Measurements from ENCODE around the gene THAP7.
"Not testable (repeated sequence)": the region's sequence is repeated elsewhere in the genome, so short reads cannot be mapped to it uniquely, and the experiment has no call there.

THAP7 gene

DNA sequence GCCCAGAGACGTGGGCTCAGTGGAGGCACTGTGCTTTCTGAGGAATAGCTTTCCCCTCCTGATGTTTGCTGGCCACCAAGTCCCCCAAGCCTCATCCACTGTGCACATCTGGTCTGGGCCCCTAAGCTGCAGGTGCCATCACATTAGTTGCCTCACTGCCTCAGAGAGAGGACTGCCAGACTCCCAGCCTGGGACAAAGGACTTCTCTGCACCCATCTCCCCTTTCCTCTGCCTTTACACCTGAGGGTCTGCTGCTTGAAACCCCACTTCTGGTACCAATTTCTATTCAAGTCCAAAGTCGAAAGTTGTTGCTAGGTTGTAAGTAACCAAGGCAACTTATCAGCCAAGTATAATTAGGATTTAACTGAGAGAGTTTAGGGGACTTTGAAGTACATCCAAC lies 23.5 kb downstream of the THAP7 start:
- DNase-seq (ENCODE audit: low spot score), result no peak

GRCh38 chr22:20977516-20978170 lies 24.3 kb downstream of the THAP7 start:
- DNase-seq (ENCODE audit: low spot score), result no peak

DNA sequence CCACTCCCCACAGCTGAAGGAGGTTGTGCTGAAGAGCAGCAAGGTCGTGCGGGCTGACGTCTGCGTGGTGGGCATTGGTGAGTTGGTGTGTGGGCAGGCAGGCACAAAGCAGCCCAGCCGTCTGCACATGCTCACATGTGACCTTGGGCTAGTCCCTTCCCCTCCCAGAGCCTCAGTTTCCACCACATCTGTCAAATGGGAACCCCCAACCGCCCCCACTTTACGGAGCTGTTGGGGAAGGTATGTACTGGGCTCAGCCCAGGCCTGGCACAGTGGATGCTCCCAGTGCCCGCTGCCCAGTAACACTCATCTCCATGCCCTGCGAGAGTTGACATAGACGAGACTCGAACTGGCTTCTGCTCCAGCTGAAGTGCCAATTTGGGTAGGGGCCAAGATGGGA lies 24.9 kb downstream of the THAP7 start:
- DNase-seq (ENCODE audit: low spot score), result no peak

DNA sequence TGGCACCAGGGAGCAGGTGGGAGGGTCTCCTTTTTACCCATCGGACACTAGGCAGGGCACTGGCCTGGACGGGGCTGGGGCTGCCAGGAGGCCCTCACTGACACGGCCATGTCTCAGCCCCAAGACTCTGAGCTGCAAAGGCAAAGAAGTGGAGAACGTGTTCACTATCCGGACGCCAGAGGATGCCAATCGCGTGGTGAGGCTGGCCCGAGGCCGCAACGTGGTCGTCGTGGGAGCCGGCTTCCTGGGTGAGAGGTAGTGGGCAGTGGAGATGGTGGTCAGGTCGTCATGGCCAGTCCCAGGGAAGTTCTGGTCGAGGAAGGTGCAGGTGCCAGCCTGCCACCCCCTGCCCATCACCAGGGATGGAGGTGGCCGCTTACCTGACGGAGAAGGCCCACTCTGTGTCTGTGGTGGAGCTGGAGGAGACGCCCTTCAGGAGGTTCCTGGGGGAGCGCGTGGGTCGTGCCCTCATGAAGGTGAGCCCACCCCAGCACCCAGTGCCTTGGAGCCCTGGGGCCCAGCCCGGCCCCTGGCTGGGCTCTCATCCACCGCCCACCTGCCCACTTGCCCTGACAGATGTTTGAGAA lies 25.5 kb downstream of the THAP7 start:
- no peak for DNase-seq (ENCODE audit: low spot score)

- DNase-seq (ENCODE audit: low spot score), result no peak
Observed at GRCh38 chr22:20975541-20976290, 26.2 kb downstream of the THAP7 start.

DNA sequence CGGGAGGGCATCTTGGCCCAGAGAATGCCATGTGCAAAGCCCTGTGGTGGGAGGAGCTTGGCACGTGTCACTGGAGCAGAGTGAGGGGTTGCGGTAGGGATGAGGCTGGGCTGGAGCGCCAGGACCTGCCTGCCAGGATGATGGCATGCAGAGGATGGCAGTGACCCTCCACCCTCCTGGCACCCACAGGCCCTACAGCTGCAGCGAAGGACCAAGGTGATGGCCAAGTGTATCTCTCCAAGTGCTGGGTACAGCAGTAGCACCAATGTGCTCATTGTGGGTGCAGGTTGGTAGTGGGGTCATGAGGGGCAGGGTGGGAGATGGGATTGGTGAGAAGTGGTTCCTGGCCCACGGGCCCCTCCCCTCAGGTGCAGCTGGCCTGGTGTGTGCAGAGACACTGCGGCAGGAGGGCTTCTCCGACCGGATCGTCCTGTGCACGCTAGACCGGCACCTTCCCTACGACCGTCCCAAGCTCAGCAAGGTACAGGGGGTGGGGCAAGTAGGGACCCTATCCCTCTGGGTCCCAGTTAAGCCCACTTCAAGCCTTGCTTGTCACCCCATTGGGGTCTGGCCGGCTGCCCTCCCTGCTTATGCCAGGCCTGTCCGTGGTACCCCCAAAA lies 27.5 kb downstream of the THAP7 start:
- no peak for DNase-seq (ENCODE audit: low spot score)

DNA sequence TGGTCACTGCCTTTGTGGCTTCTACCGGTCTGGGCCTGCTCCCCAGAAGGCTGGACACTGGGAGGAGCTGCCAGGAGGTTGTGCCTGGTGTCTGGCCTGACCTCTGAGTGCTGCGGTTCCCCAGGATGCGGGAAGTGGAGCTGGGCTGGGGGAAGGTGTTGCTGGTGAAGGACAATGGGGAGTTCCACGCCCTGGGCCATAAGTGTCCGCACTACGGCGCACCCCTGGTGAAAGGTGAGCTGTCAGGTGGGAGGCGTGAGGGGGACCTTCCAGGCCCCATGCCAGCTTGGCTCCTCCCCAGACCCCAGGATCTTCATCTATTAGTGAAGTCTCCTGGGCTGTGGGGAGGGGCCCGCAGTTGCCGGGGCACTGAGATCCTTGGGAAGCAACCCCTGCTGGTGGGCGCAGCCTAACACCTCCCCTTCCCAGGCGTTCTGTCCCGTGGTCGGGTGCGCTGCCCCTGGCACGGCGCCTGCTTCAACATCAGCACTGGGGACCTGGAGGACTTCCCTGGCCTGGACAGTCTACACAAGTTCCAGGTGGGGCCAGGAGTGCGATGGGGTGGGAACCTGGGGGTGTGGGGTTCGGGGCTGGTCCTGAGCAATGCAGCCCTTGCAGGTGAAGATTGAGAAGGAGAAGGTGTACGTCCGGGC lies 28.2 kb downstream of the THAP7 start:
- no peak for DNase-seq (ENCODE audit: low spot score)

- DNase-seq (ENCODE audit: low spot score), result no peak
Observed at GRCh38 chr22:20972933-20973577, 28.9 kb downstream of the THAP7 start.

- not testable (repeated sequence) for DNase-seq (ENCODE audit: low spot score)
Observed at GRCh38 chr22:20972014-20972694, 29.8 kb downstream of the THAP7 start.

GRCh38 chr22:20970939-20971657 lies 30.8 kb downstream of the THAP7 start:
- DNase-seq (ENCODE audit: low spot score), result no peak

- DNase-seq (ENCODE audit: low spot score), result no peak
Observed at GRCh38 chr22:20968281-20968977, 33.5 kb downstream of the THAP7 start.

DNA sequence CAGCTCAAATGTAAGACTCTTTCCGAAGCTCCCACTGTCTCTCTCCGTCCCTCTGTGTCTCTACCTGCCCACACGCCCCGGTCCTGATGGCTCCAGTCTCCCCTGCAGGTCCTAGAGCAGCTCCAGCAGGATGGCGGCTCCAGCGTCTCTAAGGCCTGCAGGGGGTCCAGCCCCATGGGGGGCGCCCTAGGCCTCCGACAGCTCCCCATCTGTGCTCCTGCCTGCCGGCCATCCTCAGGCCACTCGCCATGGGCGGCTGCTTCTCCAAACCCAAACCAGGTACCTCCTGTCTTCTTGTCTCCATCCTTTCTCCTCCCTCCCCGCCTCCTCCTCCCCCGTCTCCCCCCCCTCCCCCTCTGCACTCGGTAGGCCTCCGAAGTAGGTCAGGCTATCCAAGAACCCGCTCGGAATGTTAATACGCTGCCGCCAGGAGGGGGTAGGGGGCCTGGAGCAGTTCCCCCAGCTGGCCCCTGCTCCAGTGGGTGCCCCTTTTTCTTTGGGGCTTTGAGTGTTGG lies 34.2 kb downstream of the THAP7 start:
- no peak for DNase-seq (ENCODE audit: low spot score)

DNA sequence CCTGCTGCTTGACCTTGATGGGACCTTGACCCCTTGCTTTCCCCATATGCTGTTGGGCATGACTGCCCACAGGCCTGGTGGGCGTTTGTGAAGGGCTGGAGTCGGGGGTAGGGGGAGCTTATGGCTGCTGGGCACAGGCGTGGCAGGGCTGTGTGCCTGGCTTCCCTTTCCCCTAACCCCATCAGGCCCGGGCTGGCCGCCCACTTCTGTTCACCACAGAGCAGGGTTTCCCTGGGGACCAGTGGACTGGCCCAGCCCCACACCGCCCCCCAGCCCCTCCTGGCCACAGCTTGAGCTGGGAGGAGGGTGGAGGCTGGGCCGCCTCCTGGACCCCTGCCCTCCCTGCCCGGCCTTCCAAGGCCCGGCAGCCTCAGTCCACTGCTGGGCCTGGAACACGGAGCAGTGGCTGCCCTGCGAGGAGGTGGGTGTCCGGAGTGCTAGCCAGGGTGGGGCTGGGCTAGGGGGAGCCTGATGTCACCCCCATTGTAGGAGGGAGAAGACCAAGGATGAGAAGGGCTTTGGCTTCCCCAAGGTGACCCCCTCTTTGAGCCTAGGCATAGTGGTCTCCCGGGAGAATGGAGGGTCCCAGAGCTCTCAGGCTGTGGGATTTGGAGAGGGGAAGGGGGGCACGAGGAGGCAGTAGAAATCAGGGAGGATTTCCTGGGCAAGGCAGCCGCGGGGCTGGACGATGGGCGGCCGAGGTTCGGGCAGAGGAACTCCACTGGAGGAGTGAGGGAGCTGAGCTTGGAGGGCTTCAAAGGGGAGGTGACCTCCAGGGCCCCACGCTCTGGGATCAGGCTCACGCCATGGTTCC lies 34.8 kb downstream of the THAP7 start, which contains the start of gene AIFM3:
TSS of gene AIFM3 (plus strand) at position 373 of the 814 bp plus-strand sequence. CDS start 690 bp downstream, outside the sequence.
- DNase-seq (ENCODE audit: low spot score), result no peak

DNA sequence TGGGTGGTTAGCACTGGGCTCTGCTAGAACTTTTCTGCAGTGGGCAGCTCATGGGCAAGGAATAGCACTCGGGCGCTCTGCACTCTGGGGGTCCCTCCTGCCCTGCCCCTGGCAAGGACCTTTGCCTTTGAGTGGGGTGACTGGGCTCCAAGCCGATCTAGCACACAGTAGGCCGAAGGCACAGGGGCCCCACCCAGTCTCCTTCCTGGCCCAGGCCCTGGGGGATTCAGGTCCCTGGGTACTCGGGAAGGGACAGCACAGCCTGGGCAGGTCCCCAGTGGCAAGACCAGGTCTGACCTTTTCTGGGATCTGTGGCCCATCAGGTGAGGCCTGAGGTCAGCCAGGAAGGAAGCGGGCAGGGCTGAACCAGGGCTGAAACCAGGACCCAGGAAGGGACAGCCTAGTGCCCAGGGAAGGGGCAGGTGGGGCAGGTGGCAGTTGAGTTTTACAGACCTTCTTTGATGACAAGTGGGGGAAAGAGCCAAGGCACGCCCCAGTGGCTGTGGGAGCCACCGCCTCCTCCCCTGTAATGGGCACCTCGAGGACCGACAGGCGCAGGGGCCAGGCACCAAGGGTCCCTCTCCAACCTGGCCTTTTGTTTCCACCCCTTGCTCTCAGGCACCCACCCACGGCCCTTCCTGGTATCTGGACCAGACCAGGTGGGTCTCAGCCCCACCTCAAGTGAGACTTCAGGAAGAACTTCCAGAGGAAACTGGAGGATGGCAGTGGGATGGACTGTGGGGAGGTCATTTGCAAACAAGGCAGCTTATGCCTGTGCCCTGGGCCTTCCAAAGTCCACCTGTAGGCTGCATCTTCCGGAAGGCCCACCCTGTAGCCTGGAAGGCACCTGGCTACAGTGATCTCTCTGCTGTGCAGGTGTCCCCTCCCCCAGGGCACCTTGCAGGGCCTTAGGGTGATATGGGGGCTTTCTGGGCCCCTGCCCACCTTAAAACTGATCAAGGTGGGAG lies 35.7 kb downstream of the THAP7 start:
- DNase-seq (ENCODE audit: low spot score), result no peak

DNA sequence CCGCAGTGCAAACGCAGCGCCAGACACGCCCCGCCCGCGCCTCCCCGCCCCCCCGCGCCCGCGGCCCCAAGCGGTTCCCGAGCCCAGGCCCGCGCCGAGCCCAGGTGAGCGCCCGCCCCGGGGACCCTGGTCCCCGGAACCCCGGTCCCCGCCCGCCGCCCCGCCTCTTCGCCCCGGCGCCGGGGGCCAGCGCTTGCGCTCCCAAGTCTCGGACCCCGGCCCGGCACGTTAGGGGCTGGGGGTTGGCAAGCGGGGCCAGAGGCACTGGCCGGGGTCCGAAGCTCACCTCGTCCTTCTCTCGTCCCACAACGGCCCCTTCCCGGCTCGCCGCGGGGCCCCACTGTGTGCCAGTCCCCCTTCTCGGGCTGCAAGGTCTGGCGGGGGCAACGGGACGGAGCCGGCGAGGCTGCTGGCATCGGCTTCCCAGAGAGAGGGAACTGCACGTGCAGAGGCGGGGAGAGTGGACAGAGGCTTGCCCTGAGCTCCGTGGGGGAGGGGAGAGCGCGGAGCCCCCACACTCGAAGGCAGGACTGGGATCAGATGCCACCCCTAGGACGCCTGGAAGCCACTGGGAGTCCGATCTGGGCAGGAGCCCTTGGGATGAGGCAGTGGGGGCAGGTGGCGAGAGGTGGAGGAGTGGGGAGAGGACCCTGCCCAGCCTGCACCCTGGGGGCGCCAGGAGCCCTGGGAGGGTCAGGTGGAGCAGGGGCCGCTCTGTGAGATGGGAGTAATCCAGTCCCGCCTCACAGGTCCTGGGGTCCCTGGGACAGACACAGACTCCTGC lies 36.6 kb downstream of the THAP7 start:
- DNase-seq (ENCODE audit: low spot score), result no peak

GRCh38 chr22:20964799-20965103 lies 37.2 kb downstream of the THAP7 start:
- DNase-seq (ENCODE audit: low spot score), result no peak

Measured in hematopoietic multipotent progenitor cell treated with erythropoietin and hydrocortisone succinate and interleukin-3 and kit ligand, for 15 days (in vitro differentiated cells).